K562 (cell line): Measurements from ENCODE around the gene MCEMP1. TPM values are rescaled to one million over a fixed set of nuclear protein-coding genes. Genes with fewer than 3 reads are reported as not detected.

ENCODE experiments used
- CHCHD3 ChIP-seq: fragments of 250-450 bp; sonication (Bioruptor Pico); IDR thresholded peaks from 2 replicates; pipeline ENCODE4 v2.1.2; 2022; ENCODE audit warnings: mild to moderate bottlenecking
- CHD1 ChIP-seq: fragments of 200-600 bp; sonication (generic); IDR thresholded peaks from one replicate; pipeline ENCODE4 v1.6.1; 2012; ENCODE audit warnings: mild to moderate bottlenecking, moderate library complexity, low read length, inconsistent platforms
- GABPB2 ChIP-seq: fragments of 250-450 bp; sonication (Bioruptor Pico); conservative IDR thresholded peaks from 2 replicates; pipeline ENCODE4 v1.5.1; 2021; ENCODE audit warnings: mild to moderate bottlenecking
- GTF2A2 ChIP-seq: IDR thresholded peaks from 2 replicates; pipeline ENCODE4 v1.6.1; 2016; ENCODE audit warnings: mild to moderate bottlenecking, missing genetic modification characterization, missing compliant biosample characterization
- HDAC2 ChIP-seq: fragments of 450-650 bp; IDR thresholded peaks from 2 replicates; pipeline ENCODE4 v1.6.1; 2016; ENCODE audit warnings: mild to moderate bottlenecking
- HIVEP1 ChIP-seq: fragments of 250-450 bp; sonication (Bioruptor Pico); IDR thresholded peaks from 2 replicates; pipeline ENCODE4 v1.4.0; 2020; ENCODE audit warnings: mild to moderate bottlenecking
- LCOR ChIP-seq: sonication (generic); formaldehyde crosslinking; IDR thresholded peaks from 2 replicates; pipeline ENCODE4 v1.8.0; 2022; ENCODE audit warnings: mild to moderate bottlenecking, missing genetic modification reagents
- NEUROD1 ChIP-seq: fragments of 150-350 bp; IDR thresholded peaks from 2 replicates; pipeline ENCODE4 v1.6.1; 2014; ENCODE audit warnings: borderline replicate concordance, low read length, low read depth; ENCODE audit not compliant: partially characterized antibody
- NFIX ChIP-seq: fragments of 250-450 bp; sonication (Bioruptor Pico); IDR thresholded peaks from 2 replicates; pipeline ENCODE4 v1.4.0; 2020; ENCODE audit warnings: low read depth, mild to moderate bottlenecking, moderate library complexity
- RBM14 ChIP-seq: fragments of 200-400 bp; formaldehyde crosslinking; IDR thresholded peaks from 2 replicates; pipeline ENCODE4 v1.6.1; 2018; ENCODE audit warnings: low read depth, mild to moderate bottlenecking, low read length, moderate library complexity, borderline replicate concordance; ENCODE audit not compliant: insufficient read depth
- SMAD3 ChIP-seq: fragments of 450-650 bp; formaldehyde crosslinking; conservative IDR thresholded peaks from 2 replicates; pipeline ENCODE4 v1.4.0; 2020; ENCODE audit warnings: mild to moderate bottlenecking
- TSC22D4 ChIP-seq: fragments of 450-650 bp; IDR thresholded peaks from 2 replicates; pipeline ENCODE4 v1.6.1; 2016; ENCODE audit warnings: missing genetic modification characterization, missing biosample characterization, control low read depth
- ZEB2 ChIP-seq: fragments of 450-650 bp; IDR thresholded peaks from 2 replicates; pipeline ENCODE4 v1.6.1; 2016
- ZNF174 ChIP-seq: fragments of 250-450 bp; sonication (Bioruptor Pico); IDR thresholded peaks from 2 replicates; pipeline ENCODE4 v1.4.0; 2020; ENCODE audit warnings: mild to moderate bottlenecking
- ZNF175 ChIP-seq: fragments of 200-800 bp; sonication (Bioruptor generic); IDR thresholded peaks from 2 replicates; pipeline ENCODE4 v1.6.1; 2016; ENCODE audit warnings: low read depth, mild to moderate bottlenecking, missing genetic modification characterization, missing compliant biosample characterization
- ZNF23 ChIP-seq: fragments of 250-450 bp; sonication (Bioruptor Pico); IDR thresholded peaks from 2 replicates; pipeline ENCODE4 v1.4.0; 2020; ENCODE audit warnings: mild to moderate bottlenecking
- ZNF79 ChIP-seq: fragments of 250-450 bp; sonication (Bioruptor Pico); IDR thresholded peaks from 2 replicates; pipeline ENCODE4 v1.4.0; 2020; ENCODE audit warnings: low read depth, mild to moderate bottlenecking, moderate library complexity
- polyA plus RNA-seq, 8 experiments: library from polyadenylated mRNA; depleted of rRNA in 4 of 8; stranded (reverse) in 5 of 8; unstranded in 3 of 8; fragments of >200 nt; fragmentation: Nextera tagmentation in 2 of 8; fragmentation: Illumina TruSeq in 1 of 8; extraction: Ambion mirVana in 2 of 8; extraction: Trizol in 1 of 8; gene quantifications; 2 replicates each; pipeline versions ENCODE4 v1.2.1 to v1.2.3, GENCODE V29; 2011 to 2014; ENCODE audit warnings: inconsistent platforms in 1 of 8, missing spikeins in 1 of 8
- total RNA-seq, 7 experiments: library from RNA; depleted of rRNA in 6 of 7; stranded (reverse); fragments of >200 nt in 6 of 7; fragmentation: Illumina TruSeq in 2 of 7; extraction: Trizol in 2 of 7; gene quantifications; 2 replicates each; pipeline versions ENCODE4 v1.2.1 to v1.2.3, GENCODE V29; 2011 to 2021; ENCODE audit warnings: low replicate concordance in 1 of 7
- TF ChIP-seq, protein P1 (sequence below): sonication (generic); formaldehyde crosslinking; IDR thresholded peaks from 2 replicates; pipeline ENCODE4 v1.8.0; 2022; ENCODE audit warnings: mild to moderate bottlenecking, missing genetic modification reagents
- TF ChIP-seq, protein P2 (sequence below): fragments of 250-450 bp; sonication (Bioruptor Pico); IDR thresholded peaks from 2 replicates; pipeline ENCODE4 v1.6.1; 2021; ENCODE audit warnings: mild to moderate bottlenecking
- TF ChIP-seq, protein P3 (sequence below), 2 experiments: fragments of 200-800 bp in 1 of 2; sonication (Bioruptor generic) in 1 of 2; sonication (generic) in 1 of 2; formaldehyde crosslinking in 1 of 2; IDR thresholded peaks in 1 of 2; conservative IDR thresholded peaks in 1 of 2; 2 replicates each; pipeline versions ENCODE4 v1.5.0 to v1.6.1; 2016 to 2020; ENCODE audit warnings: missing compliant biosample characterization in 1 of 2, missing genetic modification characterization in 1 of 2, missing genetic modification reagents in 1 of 2
- TF ChIP-seq, protein P4 (sequence below): fragments of 250-450 bp; sonication (Bioruptor Pico); IDR thresholded peaks from 2 replicates; pipeline ENCODE4 v1.4.0; 2020; ENCODE audit warnings: mild to moderate bottlenecking, moderate library complexity, borderline replicate concordance
- TF ChIP-seq, protein P5 (sequence below), 3 experiments: IDR thresholded peaks in 2 of 3; conservative IDR thresholded peaks in 1 of 3; 2 replicates each; pipeline ENCODE4 v1.5.1; 2011 to 2012; ENCODE audit warnings: low read length in 3 of 3, mild to moderate bottlenecking in 3 of 3, control low read depth in 2 of 3, improper control_type of control experiment in 1 of 3, inconsistent platforms in 1 of 3, low read depth in 1 of 3, mixed read lengths in 1 of 3, moderate library complexity in 1 of 3; ENCODE audit not compliant: insufficient read depth in 2 of 3

MCEMP1 gene
- total and polyA plus RNA-seq, 9 of the 15 experiments (the other 6 are each of a cell fraction or from before 2014, with no cell fraction given), result 0.11 to 1.8 (median 0.51) TPM

DNA sequence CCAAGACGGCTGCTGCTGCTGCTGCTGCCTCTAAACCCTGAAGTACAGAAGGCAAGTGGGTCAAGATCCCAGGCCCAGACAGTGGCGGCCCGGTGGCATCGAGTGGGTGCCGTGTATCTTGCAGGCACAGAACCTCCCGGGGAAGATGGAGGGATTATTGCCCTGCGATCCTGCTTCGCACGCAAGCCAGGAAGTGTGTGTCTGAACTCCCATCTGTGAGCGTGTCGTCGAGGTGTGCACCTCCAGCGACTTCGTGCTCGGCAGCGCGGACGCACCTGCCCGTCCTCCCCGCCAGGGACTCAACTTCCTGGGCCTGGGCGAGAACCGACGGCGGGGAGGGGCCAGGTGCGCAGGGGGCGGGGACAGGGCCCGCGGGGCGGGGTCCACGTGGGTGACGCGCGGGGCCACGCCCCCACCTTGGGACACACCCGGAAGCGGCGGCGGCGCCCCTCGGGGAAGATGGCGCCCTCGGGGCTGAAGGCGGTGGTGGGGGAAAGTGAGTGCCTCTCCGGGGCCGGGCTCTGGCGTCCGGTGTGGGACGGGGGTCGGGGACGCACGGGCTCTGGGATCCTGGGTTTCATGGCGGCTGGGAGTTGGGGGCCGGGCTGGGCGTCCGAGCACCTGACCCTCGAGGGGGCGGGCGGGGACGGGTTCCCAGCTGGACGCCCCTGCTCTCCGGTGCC is 40.1 kb upstream of the MCEMP1 start, which contains the start of gene STXBP2 (continued):
- no peak for TF ChIP-seq GABPB2 (CRISPR knock-in tag)
- TF ChIP-seq, protein P1, sequence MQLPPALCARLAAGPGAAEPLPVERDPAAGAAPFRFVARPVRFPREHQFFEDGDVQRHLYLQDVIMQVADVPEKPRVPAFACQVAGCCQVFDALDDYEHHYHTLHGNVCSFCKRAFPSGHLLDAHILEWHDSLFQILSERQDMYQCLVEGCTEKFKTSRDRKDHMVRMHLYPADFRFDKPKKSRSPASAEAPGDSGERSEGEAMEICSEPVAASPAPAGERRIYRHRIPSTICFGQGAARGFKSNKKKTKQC, result no peak
- 0 out of 2 replicates have a peak, but pooled peaks have one; percentile 15 for TF ChIP-seq SMAD3 (CRISPR knock-in tag)
- TF ChIP-seq, protein P2, sequence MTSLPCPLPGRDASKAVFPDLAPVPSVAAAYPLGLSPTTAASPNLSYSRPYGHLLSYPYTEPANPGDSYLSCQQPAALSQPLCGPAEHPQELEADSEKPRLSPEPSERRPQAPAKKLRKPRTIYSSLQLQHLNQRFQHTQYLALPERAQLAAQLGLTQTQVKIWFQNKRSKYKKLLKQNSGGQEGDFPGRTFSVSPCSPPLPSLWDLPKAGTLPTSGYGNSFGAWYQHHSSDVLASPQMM (CRISPR knock-in tag), result no peak
- TF ChIP-seq LCOR, result no peak
- TF ChIP-seq ZNF79 (CRISPR knock-in tag), result no peak
- no peak for TF ChIP-seq HIVEP1 (CRISPR knock-in tag)
- TF ChIP-seq GTF2A2 (tag), result no peak
- TF ChIP-seq ZNF174 (CRISPR knock-in tag), result no peak
- TF ChIP-seq ZNF175 (CRISPR knock-in tag), result no peak
- TF ChIP-seq HDAC2, result no peak
- no peak for TF ChIP-seq CHD1
- TF ChIP-seq TSC22D4 (tag), result no peak
- no peak for TF ChIP-seq CHCHD3 (CRISPR knock-in tag)
- TF ChIP-seq ZEB2, result peak; percentile 76
- TF ChIP-seq, protein P3, sequence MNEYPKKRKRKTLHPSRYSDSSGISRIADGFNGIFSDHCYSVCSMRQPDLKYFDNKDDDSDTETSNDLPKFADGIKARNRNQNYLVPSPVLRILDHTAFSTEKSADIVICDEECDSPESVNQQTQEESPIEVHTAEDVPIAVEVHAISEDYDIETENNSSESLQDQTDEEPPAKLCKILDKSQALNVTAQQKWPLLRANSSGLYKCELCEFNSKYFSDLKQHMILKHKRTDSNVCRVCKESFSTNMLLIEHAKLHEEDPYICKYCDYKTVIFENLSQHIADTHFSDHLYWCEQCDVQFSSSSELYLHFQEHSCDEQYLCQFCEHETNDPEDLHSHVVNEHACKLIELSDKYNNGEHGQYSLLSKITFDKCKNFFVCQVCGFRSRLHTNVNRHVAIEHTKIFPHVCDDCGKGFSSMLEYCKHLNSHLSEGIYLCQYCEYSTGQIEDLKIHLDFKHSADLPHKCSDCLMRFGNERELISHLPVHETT (CRISPR knock-in tag; conservative IDR thresholded peaks at IDR 0.05 in 1 of 2, IDR thresholded peaks at IDR 0.05 in 1 of 2), result 0 out of 4 replicates have a peak, but pooled peaks of 1 of the 2 experiments have one; percentile 72
- peak; percentile 30 for TF ChIP-seq NEUROD1
- no peak for TF ChIP-seq NFIX (CRISPR knock-in tag)
- TF ChIP-seq, protein P4, sequence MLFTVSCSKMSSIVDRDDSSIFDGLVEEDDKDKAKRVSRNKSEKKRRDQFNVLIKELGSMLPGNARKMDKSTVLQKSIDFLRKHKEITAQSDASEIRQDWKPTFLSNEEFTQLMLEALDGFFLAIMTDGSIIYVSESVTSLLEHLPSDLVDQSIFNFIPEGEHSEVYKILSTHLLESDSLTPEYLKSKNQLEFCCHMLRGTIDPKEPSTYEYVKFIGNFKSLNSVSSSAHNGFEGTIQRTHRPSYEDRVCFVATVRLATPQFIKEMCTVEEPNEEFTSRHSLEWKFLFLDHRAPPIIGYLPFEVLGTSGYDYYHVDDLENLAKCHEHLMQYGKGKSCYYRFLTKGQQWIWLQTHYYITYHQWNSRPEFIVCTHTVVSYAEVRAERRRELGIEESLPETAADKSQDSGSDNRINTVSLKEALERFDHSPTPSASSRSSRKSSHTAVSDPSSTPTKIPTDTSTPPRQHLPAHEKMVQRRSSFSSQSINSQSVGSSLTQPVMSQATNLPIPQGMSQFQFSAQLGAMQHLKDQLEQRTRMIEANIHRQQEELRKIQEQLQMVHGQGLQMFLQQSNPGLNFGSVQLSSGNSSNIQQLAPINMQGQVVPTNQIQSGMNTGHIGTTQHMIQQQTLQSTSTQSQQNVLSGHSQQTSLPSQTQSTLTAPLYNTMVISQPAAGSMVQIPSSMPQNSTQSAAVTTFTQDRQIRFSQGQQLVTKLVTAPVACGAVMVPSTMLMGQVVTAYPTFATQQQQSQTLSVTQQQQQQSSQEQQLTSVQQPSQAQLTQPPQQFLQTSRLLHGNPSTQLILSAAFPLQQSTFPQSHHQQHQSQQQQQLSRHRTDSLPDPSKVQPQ (CRISPR knock-in tag), result no peak
- TF ChIP-seq, protein P5, sequence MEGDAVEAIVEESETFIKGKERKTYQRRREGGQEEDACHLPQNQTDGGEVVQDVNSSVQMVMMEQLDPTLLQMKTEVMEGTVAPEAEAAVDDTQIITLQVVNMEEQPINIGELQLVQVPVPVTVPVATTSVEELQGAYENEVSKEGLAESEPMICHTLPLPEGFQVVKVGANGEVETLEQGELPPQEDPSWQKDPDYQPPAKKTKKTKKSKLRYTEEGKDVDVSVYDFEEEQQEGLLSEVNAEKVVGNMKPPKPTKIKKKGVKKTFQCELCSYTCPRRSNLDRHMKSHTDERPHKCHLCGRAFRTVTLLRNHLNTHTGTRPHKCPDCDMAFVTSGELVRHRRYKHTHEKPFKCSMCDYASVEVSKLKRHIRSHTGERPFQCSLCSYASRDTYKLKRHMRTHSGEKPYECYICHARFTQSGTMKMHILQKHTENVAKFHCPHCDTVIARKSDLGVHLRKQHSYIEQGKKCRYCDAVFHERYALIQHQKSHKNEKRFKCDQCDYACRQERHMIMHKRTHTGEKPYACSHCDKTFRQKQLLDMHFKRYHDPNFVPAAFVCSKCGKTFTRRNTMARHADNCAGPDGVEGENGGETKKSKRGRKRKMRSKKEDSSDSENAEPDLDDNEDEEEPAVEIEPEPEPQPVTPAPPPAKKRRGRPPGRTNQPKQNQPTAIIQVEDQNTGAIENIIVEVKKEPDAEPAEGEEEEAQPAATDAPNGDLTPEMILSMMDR (IDR thresholded peaks at IDR 0.05 in 2 of 3, conservative IDR thresholded peaks at IDR 0.05 in 1 of 3; ENCODE audit: insufficient read depth in 2 of 3, low read depth in 1 of 3, low read length in 3 of 3), result no peak; a peak in 1 of 6 replicates
- no peak for TF ChIP-seq RBM14
- no peak for TF ChIP-seq ZNF23
